SK-N-SH treated with all-trans-retinoic acid at 6 μM for 48 hours (cell line): ENCODE measurements around the gene TRAPPC10.

Source experiments
- ATAC-seq: fragments of 200-7000 bp; cut with Tn5 transposase; 3 replicates; pipeline ENCODE4 v1.9.1; 2020; ENCODE audit warnings: mild to moderate bottlenecking, moderate library complexity
- ARNTL ChIP-seq: fragments of 450-650 bp; formaldehyde crosslinking; IDR thresholded peaks from 2 replicates; pipeline ENCODE4 v1.5.0; 2020; ENCODE audit warnings: low read depth, mild to moderate bottlenecking, moderate library complexity, borderline replicate concordance
- BACH2 ChIP-seq: fragments of 250-450 bp; sonication (Bioruptor Pico); IDR thresholded peaks from 2 replicates; pipeline ENCODE4 v1.9.0; 2021; ENCODE audit warnings: mild to moderate bottlenecking, borderline replicate concordance
- CREB5 ChIP-seq: fragments of 250-450 bp; sonication (Bioruptor Pico); IDR thresholded peaks from 2 replicates; pipeline ENCODE4 v1.5.1; 2020; ENCODE audit warnings: low read depth, mild to moderate bottlenecking, moderate library complexity
- CSDC2 ChIP-seq: fragments of 250-450 bp; sonication (Bioruptor Pico); IDR thresholded peaks from 2 replicates; pipeline ENCODE4 v1.5.0; 2020; ENCODE audit warnings: mild to moderate bottlenecking, moderate library complexity
- CSRNP3 ChIP-seq: fragments of 250-450 bp; sonication (Bioruptor Pico); IDR thresholded peaks from 2 replicates; pipeline ENCODE4 v1.5.1; 2021; ENCODE audit warnings: mild to moderate bottlenecking, moderate library complexity
- ESRRG ChIP-seq: fragments of 250-450 bp; sonication (Bioruptor Pico); IDR thresholded peaks from 2 replicates; pipeline ENCODE4 v1.6.1; 2021; ENCODE audit warnings: mild to moderate bottlenecking
- GLIS3 ChIP-seq: fragments of 250-450 bp; sonication (Bioruptor Pico); IDR thresholded peaks from 2 replicates; pipeline ENCODE4 v1.5.0; 2020; ENCODE audit warnings: mild to moderate bottlenecking, moderate library complexity
- ISL1 ChIP-seq: fragments of 250-450 bp; sonication (Bioruptor Pico); IDR thresholded peaks from 2 replicates; pipeline ENCODE4 v2.1.2; 2022; ENCODE audit warnings: mild to moderate bottlenecking, moderate library complexity
- OSR1 ChIP-seq: fragments of 250-450 bp; sonication (Bioruptor Pico); IDR thresholded peaks from 2 replicates; pipeline ENCODE4 v1.8.0; 2022; ENCODE audit warnings: moderate library complexity, mild to moderate bottlenecking, inconsistent platforms
- PATZ1 ChIP-seq: fragments of 250-450 bp; sonication (Bioruptor Pico); IDR thresholded peaks from 2 replicates; pipeline ENCODE4 v1.8.0; 2020; ENCODE audit warnings: mild to moderate bottlenecking, moderate library complexity, borderline replicate concordance
- POU6F1 ChIP-seq: fragments of 250-450 bp; sonication (Bioruptor Pico); IDR thresholded peaks from 2 replicates; pipeline ENCODE4 v1.8.0; 2021; ENCODE audit warnings: low read depth, mild to moderate bottlenecking, moderate library complexity, borderline replicate concordance
- SNAI2 ChIP-seq: fragments of 250-450 bp; sonication (Bioruptor Pico); IDR thresholded peaks from 2 replicates; pipeline ENCODE4 v1.5.0; 2020; ENCODE audit warnings: mild to moderate bottlenecking, moderate library complexity
- TOX ChIP-seq: fragments of 250-450 bp; sonication (Bioruptor Pico); IDR thresholded peaks from 2 replicates; pipeline ENCODE4 v1.8.0; 2021; ENCODE audit warnings: mild to moderate bottlenecking, moderate library complexity, borderline replicate concordance
- TSHZ2 ChIP-seq: fragments of 250-450 bp; sonication (Bioruptor Pico); IDR thresholded peaks from 2 replicates; pipeline ENCODE4 v1.5.0; 2020; ENCODE audit warnings: mild to moderate bottlenecking, moderate library complexity
- ZFP3 ChIP-seq: fragments of 250-450 bp; sonication (Bioruptor Pico); IDR thresholded peaks from 2 replicates; pipeline ENCODE4 v1.5.0; 2020; ENCODE audit warnings: mild to moderate bottlenecking, moderate library complexity
- ZFP30 ChIP-seq: fragments of 450-650 bp; formaldehyde crosslinking; IDR thresholded peaks from 2 replicates; pipeline ENCODE4 v1.5.0; 2022; ENCODE audit warnings: mild to moderate bottlenecking, moderate library complexity
- ZNF8 ChIP-seq: fragments of 450-650 bp; formaldehyde crosslinking; IDR thresholded peaks from 2 replicates; pipeline ENCODE4 v1.5.0; 2020; ENCODE audit warnings: mild to moderate bottlenecking, moderate library complexity

TRAPPC10 gene

GRCh38 chr21:43982489-43983078, 29.5 kb upstream of the TRAPPC10 start:
- TF ChIP-seq TOX, result no peak
- ATAC-seq, result no peak

- ATAC-seq, result no peak
- TF ChIP-seq CSDC2 (CRISPR knock-in tag), result no peak
- TF ChIP-seq, all 23 proteins: peak for 0
These were observed 28.7 kb upstream of the TRAPPC10 start for GRCh38 chr21:43983390-43983789.

- ATAC-seq, result no peak
- TF ChIP-seq SNAI2, result no peak
- no peak for TF ChIP-seq PATZ1 (CRISPR knock-in tag)
- no peak for TF ChIP-seq TSHZ2 (CRISPR knock-in tag)
- TF ChIP-seq CREB5 (CRISPR knock-in tag), result no peak
- TF ChIP-seq ZNF8 (CRISPR knock-in tag), result no peak
- no peak for TF ChIP-seq POU6F1 (CRISPR knock-in tag)
- TF ChIP-seq GLIS3 (CRISPR knock-in tag), result no peak
- no peak for TF ChIP-seq TOX
- no peak for TF ChIP-seq BACH2
- TF ChIP-seq ZFP3, result no peak
- no peak for TF ChIP-seq ARNTL (CRISPR knock-in tag)
- no peak for TF ChIP-seq ZFP30 (CRISPR knock-in tag)
- no peak for TF ChIP-seq ESRRG (CRISPR knock-in tag)
- no peak for TF ChIP-seq OSR1 (CRISPR knock-in tag)
- no peak for TF ChIP-seq ISL1 (CRISPR knock-in tag)
- TF ChIP-seq CSRNP3 (CRISPR knock-in tag), result no peak
These were observed 28.2 kb upstream of the TRAPPC10 start for GRCh38 chr21:43983860-43984420.

- no peak for ATAC-seq
- TF ChIP-seq PATZ1 (CRISPR knock-in tag) (no peak), ESRRG (CRISPR knock-in tag) (no peak), ISL1 (CRISPR knock-in tag) (no peak), ARNTL (CRISPR knock-in tag) (no peak), BACH2 (no peak), CREB5 (CRISPR knock-in tag) (no peak)
- TF ChIP-seq, all 23 proteins: peak for 0
These were observed 27.0 kb upstream of the TRAPPC10 start for GRCh38 chr21:43984905-43985689.
